ENCODE data around the gene AMPD2. TPM values are rescaled to one million over a fixed set of nuclear protein-coding genes. Genes with fewer than 3 reads are reported as not detected.

Gene AMPD2
- total and polyA plus RNA-seq, 9 of the 15 experiments (the other 6 are each of a cell fraction or from before 2014, with no cell fraction given) = 2.0 to 77.7 (median 28.2) TPM

GRCh38 chr1:109640285-109640865 is 20.7 kb downstream of the AMPD2 start (continued):
- TF ChIP-seq TCF3 (CRISPR knock-in tag; IDR thresholded peaks at IDR 0.05) = no peak
- no peak for TF ChIP-seq MXD1 (CRISPR knock-in tag; IDR thresholded peaks at IDR 0.05; ENCODE audit: borderline replicate concordance, poor library complexity, severe bottlenecking)
- no peak for TF ChIP-seq ZNF232 (CRISPR knock-in tag; IDR thresholded peaks at IDR 0.05)
- TF ChIP-seq YBX1 (IDR thresholded peaks at IDR 0.05) = no peak
- TF ChIP-seq RBM22 (IDR thresholded peaks at IDR 0.05; ENCODE audit: low read depth, low read length, poor library complexity, severe bottlenecking) = no peak
- TF ChIP-seq ZNF766 (CRISPR knock-in tag; conservative IDR thresholded peaks at IDR 0.05) = no peak
- no peak for TF ChIP-seq FOXP1 (CRISPR knock-in tag; IDR thresholded peaks at IDR 0.05)
- TF ChIP-seq PKNOX1 (IDR thresholded peaks at IDR 0.05) = no peak
- no peak for TF ChIP-seq CHCHD3 (CRISPR knock-in tag; IDR thresholded peaks at IDR 0.05)
- no peak for TF ChIP-seq PCBP1 (IDR thresholded peaks at IDR 0.05; ENCODE audit: low read depth, low read length, poor library complexity, severe bottlenecking)
- TF ChIP-seq ZNF3 (CRISPR knock-in tag; IDR thresholded peaks at IDR 0.05) = no peak
- no peak for TF ChIP-seq ZNF253 (CRISPR knock-in tag; conservative IDR thresholded peaks at IDR 0.05)
- no peak for TF ChIP-seq KAT8 (IDR thresholded peaks at IDR 0.05; ENCODE audit: low read depth)
- TF ChIP-seq ZBTB26 (CRISPR knock-in tag; IDR thresholded peaks at IDR 0.05) = no peak
- TF ChIP-seq ZBTB49 (CRISPR knock-in tag; IDR thresholded peaks at IDR 0.05; ENCODE audit: borderline replicate concordance) = no peak
- no peak for TF ChIP-seq RBM17 (IDR thresholded peaks at IDR 0.05; ENCODE audit: borderline replicate concordance, low read depth, low read length)
- no peak for TF ChIP-seq CREM (IDR thresholded peaks at IDR 0.05; ENCODE audit: low read depth)
- TF ChIP-seq TCFL5 (CRISPR knock-in tag; conservative IDR thresholded peaks at IDR 0.05) = no peak
- TF ChIP-seq MEF2A (IDR thresholded peaks at IDR 0.05; ENCODE audit: control insufficient read depth, low read depth, low read length) = no peak
- no peak for TF ChIP-seq ETV5 (CRISPR knock-in tag; IDR thresholded peaks at IDR 0.05; ENCODE audit: low read depth)
- TF ChIP-seq STAT6 (CRISPR knock-in tag; IDR thresholded peaks at IDR 0.05) = no peak
- TF ChIP-seq ELF4 (CRISPR knock-in tag; IDR thresholded peaks at IDR 0.05) = no peak
